AG04449 (cell line): ENCODE results near the gene CAPSL.

Source experiments
- CTCF ChIA-PET: fragments of 350-600 bp; formaldehyde crosslinking; extraction: SDS; loops from one replicate; lab custom pipeline; 2021; ENCODE audit warnings: antibody characterized with exemption; lab: Yijun Ruan, JAX
- POLR2A ChIA-PET: fragments of 400-600, 350-600 bp; formaldehyde crosslinking; extraction: SDS; loops from one replicate; lab custom pipeline; 2020; ENCODE audit warnings: antibody characterized with exemption, inconsistent platforms; lab: Yijun Ruan, JAX
- DNase-seq: peaks from one replicate; pipeline ENCODE4 v3.0.0-alpha.2; 2010; ENCODE audit warnings: low read depth, low spot score
- H3K4me3 ChIP-seq: 2 replicates; pipeline ENCODE4 v1.5.1; 2011; ENCODE audit warnings: low read depth, mild to moderate bottlenecking, control low read depth, low read length
- CTCF ChIP-seq: IDR thresholded peaks from one replicate; pipeline ENCODE4 v1.5.1; 2011; ENCODE audit warnings: mild to moderate bottlenecking, moderate library complexity, low read length, control low read depth, inconsistent platforms; ENCODE audit not compliant: insufficient read depth; ENCODE audit errors: missing control alignments

Gene CAPSL

GRCh38 chr5:35884191-35884769 lies 54.1 kb downstream of the CAPSL start:
- ChIA-PET POLR2A (no interaction called here), CTCF (interaction anchor here (1.5 to 1.6 kb wide), 2 partner anchors 9 to 107 kb away, joined by 3 to 4 read pairs; no protein-coding TSS in a partner anchor)
- no peak overlapping the region for H3K4me3 ChIP-seq
- DNase-seq: peak; percentile 68
- TF ChIP-seq CTCF: no peak

- POLR2A ChIA-PET: no interaction called here
- CTCF ChIA-PET: interaction anchor here (1.2 to 2.2 kb wide), 4 partner anchors 9 to 230 kb away, joined by 4 to 9 read pairs (median 6); no protein-coding TSS in a partner anchor
- no peak for DNase-seq
- no peak overlapping the region for H3K4me3 ChIP-seq
- TF ChIP-seq CTCF: no peak
These were observed 56.7 kb downstream of the CAPSL start for GRCh38 chr5:35881758-35882157.

GRCh38 chr5:35880156-35880555 lies 58.3 kb downstream of the CAPSL start:
- no peak for TF ChIP-seq CTCF
- ChIA-PET POLR2A (no interaction called here), CTCF (interaction anchor here (1.1 to 2.2 kb wide), 2 partner anchors 101 to 229 kb away, joined by 5 to 9 read pairs; no protein-coding TSS in a partner anchor)
- no peak for DNase-seq
- no peak overlapping the region for H3K4me3 ChIP-seq

GRCh38 chr5:35879649-35880048 lies 58.8 kb downstream of the CAPSL start:
- POLR2A ChIA-PET: interaction anchor here (0.7 kb wide), 1 partner anchor 223 kb away, joined by 5 read pairs; no protein-coding TSS in a partner anchor
- no peak overlapping the region for H3K4me3 ChIP-seq
- TF ChIP-seq CTCF: no peak
- DNase-seq: no peak
- CTCF ChIA-PET: interaction anchor here (1.1 kb wide), 1 partner anchor 101 kb away, joined by 5 read pairs; no protein-coding TSS in a partner anchor

- ChIA-PET POLR2A (interaction anchor here (0.7 kb wide), 1 partner anchor 223 kb away, joined by 5 read pairs; no protein-coding TSS in a partner anchor), CTCF (no interaction called here)
- DNase-seq: no peak
- no peak overlapping the region for H3K4me3 ChIP-seq
- TF ChIP-seq CTCF: no peak
These were observed 59.3 kb downstream of the CAPSL start for GRCh38 chr5:35879096-35879495.

GRCh38 chr5:35878079-35878478 lies 60.3 kb downstream of the CAPSL start:
- TF ChIP-seq CTCF: no peak
- POLR2A ChIA-PET: no interaction called here
- DNase-seq: no peak
- CTCF ChIA-PET: no interaction called here
- H3K4me3 ChIP-seq: no peak overlapping the region
